Subcutaneous abdominal adipose tissue (tissue), 5 donors: ENCODE results near the gene QSOX1.

Experiments
- H3K27ac ChIP-seq: one replicate; pipeline ENCODE4 v1.7.0; 2013; ENCODE audit warnings: low read depth, mild to moderate bottlenecking, inconsistent platforms, low read length, moderate library complexity
- H3K27me3 ChIP-seq, 5 donors: one replicate each; pipeline ENCODE4 v1.7.0; 2013; ENCODE audit warnings: low read length in 5 of 5, inconsistent platforms in 1 of 5; ENCODE audit not compliant: control insufficient read depth in 5 of 5, insufficient read depth in 4 of 5
- H3K36me3 ChIP-seq, 5 donors: one replicate each; pipeline ENCODE4 v1.7.0; 2013; ENCODE audit warnings: low read length in 5 of 5; ENCODE audit not compliant: control insufficient read depth in 5 of 5, insufficient read depth in 5 of 5
- H3K4me1 ChIP-seq, 5 donors: one replicate each; pipeline ENCODE4 v1.7.0; 2013; ENCODE audit warnings: low read length in 5 of 5, mild to moderate bottlenecking in 3 of 5, moderate library complexity in 1 of 5; ENCODE audit not compliant: control insufficient read depth in 5 of 5, insufficient read depth in 5 of 5
- H3K4me3 ChIP-seq, 5 donors: one replicate each; pipeline ENCODE4 v1.7.0; 2013; ENCODE audit warnings: low read length in 5 of 5, low read depth in 1 of 5
- H3K9ac ChIP-seq, 5 donors: one replicate each; pipeline ENCODE4 v1.7.0; 2013; ENCODE audit warnings: low read length in 5 of 5, mild to moderate bottlenecking in 4 of 5, moderate library complexity in 3 of 5
- H3K9me3 ChIP-seq, 5 donors: one replicate each; pipeline ENCODE4 v1.7.0; 2013; ENCODE audit warnings: low read length in 5 of 5; ENCODE audit not compliant: control insufficient read depth in 5 of 5
- donor health status: healthy.
- donor health status: healthy.
- donor health status: healthy.
- donor health status: healthy.
- donor health status: healthy.

Gene QSOX1

DNA sequence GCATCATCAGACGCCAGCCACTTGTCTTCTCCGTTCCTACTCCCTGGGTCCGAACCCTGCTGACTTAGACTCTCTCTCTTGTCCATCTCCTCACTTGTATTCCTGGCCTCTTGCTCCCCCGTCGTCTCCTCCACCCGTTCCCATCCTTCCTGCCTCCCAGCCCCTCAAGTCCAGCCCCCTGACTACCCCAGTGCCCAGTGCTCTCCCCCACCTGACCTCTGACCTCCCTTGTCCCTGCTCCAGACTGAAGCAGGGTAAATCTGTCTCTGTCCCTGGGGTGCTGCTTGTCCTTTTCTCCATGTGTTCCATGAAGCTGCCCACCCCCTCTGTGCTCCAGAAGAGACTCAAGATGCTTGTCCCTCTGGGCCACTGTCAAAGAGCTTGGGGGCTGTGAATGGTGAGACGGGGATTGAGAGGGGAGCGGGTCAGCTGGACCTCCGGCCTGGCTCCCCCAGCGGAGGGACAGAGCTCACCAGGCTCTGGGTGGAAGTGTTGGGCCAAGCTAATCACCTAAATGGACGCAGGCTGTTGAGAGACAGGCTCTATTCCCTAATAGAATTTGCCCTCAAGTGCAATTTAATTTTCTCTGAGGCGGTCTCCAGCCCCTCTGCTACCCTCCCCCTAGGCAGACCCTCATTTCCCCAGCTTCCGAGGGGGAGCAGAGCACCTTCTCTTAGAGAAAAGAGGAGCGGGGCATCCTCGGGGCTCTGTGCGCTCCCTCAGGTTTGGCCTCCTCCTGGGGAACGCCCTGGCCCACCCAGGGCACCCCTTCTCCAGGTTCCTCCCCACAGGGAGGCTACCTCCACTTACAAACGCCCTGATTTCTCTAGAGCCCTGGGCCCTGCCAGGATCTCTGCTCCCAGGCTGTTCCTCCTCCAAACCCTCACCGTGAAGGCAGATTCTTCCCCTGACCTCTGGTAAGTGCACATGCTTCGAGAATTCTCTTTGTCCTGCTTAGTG is 64.4 kb downstream of the QSOX1 start:
- peaks cover 0 to 10% (median 3%) of the 10 kb centered on the region in 5 donors for H3K27me3 ChIP-seq
- no peak overlapping the region for H3K4me3 ChIP-seq
- no peak overlapping the region for H3K9ac ChIP-seq
- H3K27ac ChIP-seq = no peak overlapping the region
- H3K36me3 ChIP-seq = no peaks in the 10 kb centered on the region
- peaks cover 0 to 3% (median 0%) of the 10 kb centered on the region in 5 donors for H3K4me1 ChIP-seq
- H3K9me3 ChIP-seq = no peaks in the 10 kb centered on the region

GRCh38 chr1:180219776-180220175 is 65.1 kb downstream of the QSOX1 start:
- H3K9ac ChIP-seq = no peak overlapping the region
- H3K36me3 ChIP-seq = no peaks in the 10 kb centered on the region

GRCh38 chr1:180221462-180221861 is 66.8 kb downstream of the QSOX1 start:
- Histone ChIP-seq H3K4me1 (peaks cover 0 to 3% (median 0%) of the 10 kb centered on the region in 5 donors), H3K9ac (no peak overlapping the region), H3K9me3 (no peaks in the 10 kb centered on the region), H3K27me3 (peaks cover 9 to 25% (median 18%) of the 10 kb centered on the region in 5 donors), H3K36me3 (no peaks in the 10 kb centered on the region), H3K4me3 (no peak overlapping the region), H3K27ac (no peak overlapping the region)

More at GRCh38 chr1:180219776-180220175, 65.1 kb downstream of the QSOX1 start:
- no peaks in the 10 kb centered on the region for H3K9me3 ChIP-seq
- peaks cover 3 to 17% (median 6%) of the 10 kb centered on the region in 5 donors for H3K27me3 ChIP-seq
- peaks cover 0 to 3% (median 0%) of the 10 kb centered on the region in 5 donors for H3K4me1 ChIP-seq
- no peak overlapping the region for H3K27ac ChIP-seq
- H3K4me3 ChIP-seq = no peak overlapping the region

DNA sequence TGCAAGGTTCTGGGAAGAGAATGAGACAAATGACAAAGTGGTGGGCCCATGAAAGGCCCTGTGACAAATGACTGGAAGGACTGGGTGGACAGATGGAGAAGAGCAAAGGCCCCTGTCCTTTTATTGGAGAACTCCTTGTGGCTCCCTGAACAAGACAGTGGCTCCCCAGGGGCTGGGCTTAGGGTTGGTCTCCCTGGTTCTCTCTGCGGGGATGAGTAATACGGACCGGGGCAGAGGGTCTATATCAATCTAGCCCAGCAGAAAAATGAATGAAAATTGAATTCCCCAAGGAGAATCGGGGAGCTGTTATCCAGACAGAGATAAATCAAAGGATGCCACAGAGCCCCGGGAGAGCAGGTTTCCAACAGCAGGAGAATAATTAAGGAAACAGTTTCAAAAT is 70.2 kb downstream of the QSOX1 start:
- no peak overlapping the region for H3K9ac ChIP-seq
- H3K36me3 ChIP-seq = no peaks in the 10 kb centered on the region
- H3K27ac ChIP-seq = no peak overlapping the region
- peaks cover 3 to 10% (median 10%) of the 10 kb centered on the region in 5 donors for H3K4me1 ChIP-seq
- peaks cover 15 to 39% (median 33%) of the 10 kb centered on the region in 5 donors for H3K27me3 ChIP-seq
- no peaks in the 10 kb centered on the region for H3K9me3 ChIP-seq
- H3K4me3 ChIP-seq = no peak overlapping the region

DNA sequence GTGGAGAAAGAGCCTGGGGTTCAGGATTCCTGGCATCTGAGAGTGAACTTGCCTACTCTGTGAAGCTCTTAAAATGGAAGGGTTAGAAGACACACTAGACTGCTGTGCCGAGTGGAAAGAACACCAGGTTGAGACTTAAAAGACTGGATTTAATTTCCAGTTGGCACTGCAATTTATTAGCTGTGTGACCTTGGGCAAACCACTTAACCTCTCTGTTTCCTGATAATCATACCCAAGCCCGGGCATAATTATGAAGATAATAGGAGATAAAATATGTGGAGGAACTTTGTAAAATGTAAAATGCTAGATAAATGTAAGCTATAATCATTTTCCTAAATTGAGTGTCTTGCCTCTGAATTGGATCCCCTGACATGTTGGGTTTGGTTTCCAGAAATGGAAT is 70.7 kb downstream of the QSOX1 start:
- Histone ChIP-seq H3K27me3 (peaks cover 15 to 40% (median 34%) of the 10 kb centered on the region in 5 donors), H3K9ac (no peak overlapping the region), H3K27ac (no peak overlapping the region), H3K9me3 (no peaks in the 10 kb centered on the region), H3K4me1 (peaks cover 3 to 14% (median 13%) of the 10 kb centered on the region in 5 donors), H3K36me3 (no peaks in the 10 kb centered on the region), H3K4me3 (no peak overlapping the region)

DNA sequence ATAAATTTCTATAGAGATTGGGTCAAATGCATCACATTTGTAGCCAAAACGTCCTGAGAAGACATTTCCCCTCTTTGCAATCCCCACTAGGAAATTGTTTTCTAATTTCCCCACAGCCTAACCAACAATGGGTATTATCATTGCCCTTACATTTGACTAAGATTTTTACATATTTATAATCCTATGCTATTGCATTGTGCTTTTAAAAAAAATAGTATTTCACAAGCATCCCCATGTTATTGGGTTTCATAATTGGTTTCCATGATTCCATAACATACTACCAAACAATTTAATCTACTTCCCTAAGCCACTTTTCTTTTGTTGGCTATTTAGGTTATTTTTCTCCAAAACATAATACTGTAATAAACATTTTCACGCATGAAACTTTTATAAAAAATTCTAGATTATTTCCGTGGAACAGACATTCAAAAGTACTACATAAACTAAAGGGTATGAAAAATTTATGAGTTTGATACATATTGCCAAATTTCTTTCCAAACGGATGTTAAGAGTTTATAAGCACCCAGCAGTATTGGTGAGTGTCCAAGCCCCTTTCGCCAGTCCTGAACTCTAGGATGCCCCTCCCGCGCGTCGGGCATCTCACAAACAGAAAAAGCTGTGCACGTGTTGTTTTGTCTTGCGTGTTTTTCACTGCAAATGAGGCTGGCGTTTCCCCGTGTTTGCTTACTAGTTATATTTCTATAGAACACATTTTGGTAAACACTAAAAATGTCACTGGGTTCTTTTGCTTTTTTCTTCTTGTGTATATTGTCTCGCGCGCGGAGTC is 73.4 kb downstream of the QSOX1 start:
- peaks cover 39 to 58% (median 55%) of the 10 kb centered on the region in 5 donors for H3K27me3 ChIP-seq
- H3K4me3 ChIP-seq = no peak overlapping the region
- peaks cover 0 to 33% (median 31%) of the 10 kb centered on the region in 5 donors for H3K4me1 ChIP-seq
- no peaks in the 10 kb centered on the region for H3K9me3 ChIP-seq
- no peaks in the 10 kb centered on the region for H3K36me3 ChIP-seq
- no peak overlapping the region for H3K9ac ChIP-seq
- H3K27ac ChIP-seq = no peak overlapping the region

DNA sequence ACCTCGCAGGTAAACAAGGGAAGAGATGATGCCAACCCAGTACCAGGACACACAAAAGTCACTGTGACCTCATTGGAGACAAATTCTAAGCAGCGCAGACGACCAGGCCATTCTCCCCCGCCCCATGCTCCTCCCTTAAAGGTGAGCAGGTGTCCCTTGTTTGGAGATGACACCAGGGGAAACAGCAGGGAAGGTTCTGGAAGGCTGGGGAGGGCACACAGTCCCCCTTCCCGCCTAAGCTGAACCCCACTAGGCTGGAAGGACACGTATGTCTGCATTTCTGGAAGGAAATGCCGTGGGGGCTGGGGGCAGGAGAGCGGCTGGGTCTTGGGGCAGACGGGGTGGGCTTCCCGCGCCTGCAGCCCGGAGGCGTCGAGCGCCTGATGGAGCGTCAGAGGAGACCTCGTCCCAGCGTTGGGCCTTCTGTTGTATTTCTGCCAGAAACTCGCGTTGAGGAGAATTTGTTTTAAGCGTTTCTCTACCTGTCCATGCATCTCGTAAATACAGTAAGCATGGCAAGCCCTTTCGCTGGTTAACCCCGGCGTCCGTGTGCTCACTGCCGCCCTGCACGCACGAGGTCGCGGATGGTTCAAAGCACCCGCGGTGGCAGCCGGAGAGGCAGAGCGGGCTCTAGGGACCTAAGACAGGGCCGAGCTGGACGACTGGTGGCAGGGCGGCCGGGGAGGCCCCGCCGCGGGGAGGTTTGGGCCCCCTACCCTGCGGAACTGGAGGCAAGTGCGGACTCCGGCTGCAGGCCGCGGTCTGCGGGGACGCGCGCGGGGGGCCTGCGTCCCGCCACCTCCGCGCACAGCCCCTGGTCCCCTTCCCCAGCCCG is 74.2 kb downstream of the QSOX1 start:
- no peaks in the 10 kb centered on the region for H3K9me3 ChIP-seq
- H3K27ac ChIP-seq = no peak overlapping the region
- peak overlapping the region in 4 of 5 donors; percentile 62 to 83 (median 72) for H3K4me3 ChIP-seq
- peak overlapping the region in 1 of 5 donors; percentile 20 for H3K9ac ChIP-seq
- H3K4me1 ChIP-seq = peaks cover 0 to 41% (median 39%) of the 10 kb centered on the region in 5 donors
- H3K27me3 ChIP-seq = peaks cover 47 to 63% (median 61%) of the 10 kb centered on the region in 5 donors
- no peaks in the 10 kb centered on the region for H3K36me3 ChIP-seq

- Histone ChIP-seq H3K4me1 (peaks cover 0 to 48% (median 47%) of the 10 kb centered on the region in 5 donors), H3K9ac (peak within 1 kb of the TSS in 2 of 5 donors; percentile 20 to 47), H3K27ac (no peak within 1 kb of the TSS), H3K9me3 (no peaks in the 10 kb centered on the region), H3K36me3 (no peaks in the 10 kb centered on the region), H3K4me3 (peak within 1 kb of the TSS; percentile 59 to 83 (median 68)), H3K27me3 (peaks cover 50 to 68% (median 63%) of the 10 kb centered on the region in 5 donors)
Measured at GRCh38 chr1:180229483-180230415, 75.1 kb downstream of the QSOX1 start, which contains the start of gene LHX4. Gene LHX4 (plus strand): TSS chr1:180230264. CDS start chr1:180230530, 266 bp downstream.
